Measurements from ENCODE around the gene MYZAP.

The MYZAP gene

GRCh38 chr15:57683481-57683880 lies 91.8 kb downstream of the MYZAP start (continued):
- no peak for TF ChIP-seq PATZ1 (CRISPR knock-in tag; IDR thresholded peaks at IDR 0.05; ENCODE audit: borderline replicate concordance)
- no peak for TF ChIP-seq OSR1 (CRISPR knock-in tag; IDR thresholded peaks at IDR 0.05)
- no peak for TF ChIP-seq PPARA (CRISPR knock-in tag; IDR thresholded peaks at IDR 0.05; ENCODE audit: borderline replicate concordance)

- no peak for ATAC-seq
- TF ChIP-seq PATZ1 (CRISPR knock-in tag; IDR thresholded peaks at IDR 0.05; ENCODE audit: borderline replicate concordance) (no peak), RARB (CRISPR knock-in tag; IDR thresholded peaks at IDR 0.05) (no peak), POU6F1 (CRISPR knock-in tag; IDR thresholded peaks at IDR 0.05; ENCODE audit: borderline replicate concordance, low read depth) (no peak), GLIS3 (CRISPR knock-in tag; IDR thresholded peaks at IDR 0.05) (no peak), ZC3H10 (CRISPR knock-in tag; IDR thresholded peaks at IDR 0.05) (no peak), ZNF565 (CRISPR knock-in tag; conservative IDR thresholded peaks at IDR 0.05; ENCODE audit: low read depth) (no peak), SNAI2 (CRISPR knock-in tag; IDR thresholded peaks at IDR 0.05) (no peak), CSDC2 (CRISPR knock-in tag; IDR thresholded peaks at IDR 0.05) (no peak), ZFP3 (CRISPR knock-in tag; IDR thresholded peaks at IDR 0.05) (no peak), TCF4 (CRISPR knock-in tag; IDR thresholded peaks at IDR 0.05; ENCODE audit: borderline replicate concordance) (no peak), CREB5 (CRISPR knock-in tag; IDR thresholded peaks at IDR 0.05; ENCODE audit: low read depth) (no peak), PPARA (CRISPR knock-in tag; IDR thresholded peaks at IDR 0.05; ENCODE audit: borderline replicate concordance) (no peak), CSRNP3 (CRISPR knock-in tag; IDR thresholded peaks at IDR 0.05) (no peak), ZNF8 (CRISPR knock-in tag; IDR thresholded peaks at IDR 0.05) (no peak), OSR1 (CRISPR knock-in tag; IDR thresholded peaks at IDR 0.05) (no peak), ZNF70 (CRISPR knock-in tag; IDR thresholded peaks at IDR 0.05) (no peak), TOX (CRISPR knock-in tag; IDR thresholded peaks at IDR 0.05; ENCODE audit: borderline replicate concordance) (no peak), ISL1 (CRISPR knock-in tag; IDR thresholded peaks at IDR 0.05) (no peak), ARNTL (CRISPR knock-in tag; IDR thresholded peaks at IDR 0.05; ENCODE audit: borderline replicate concordance, low read depth) (no peak), BACH2 (CRISPR knock-in tag; IDR thresholded peaks at IDR 0.05; ENCODE audit: borderline replicate concordance) (no peak)
Measured at GRCh38 chr15:57684491-57685151, 92.9 kb downstream of the MYZAP start.

- TF ChIP-seq ZC3H10 (CRISPR knock-in tag; IDR thresholded peaks at IDR 0.05) (no peak), SNAI2 (CRISPR knock-in tag; IDR thresholded peaks at IDR 0.05) (no peak), ISL1 (CRISPR knock-in tag; IDR thresholded peaks at IDR 0.05) (no peak), TSHZ2 (CRISPR knock-in tag; IDR thresholded peaks at IDR 0.05) (no peak), CREB5 (CRISPR knock-in tag; IDR thresholded peaks at IDR 0.05; ENCODE audit: low read depth) (no peak), TOX (CRISPR knock-in tag; IDR thresholded peaks at IDR 0.05; ENCODE audit: borderline replicate concordance) (no peak), CSDC2 (CRISPR knock-in tag; IDR thresholded peaks at IDR 0.05) (no peak), ZNF8 (CRISPR knock-in tag; IDR thresholded peaks at IDR 0.05) (no peak), BACH2 (CRISPR knock-in tag; IDR thresholded peaks at IDR 0.05; ENCODE audit: borderline replicate concordance) (no peak), ARNTL (CRISPR knock-in tag; IDR thresholded peaks at IDR 0.05; ENCODE audit: borderline replicate concordance, low read depth) (no peak), GLIS3 (CRISPR knock-in tag; IDR thresholded peaks at IDR 0.05) (no peak), ZFP30 (CRISPR knock-in tag; IDR thresholded peaks at IDR 0.05) (no peak), RARB (CRISPR knock-in tag; IDR thresholded peaks at IDR 0.05) (no peak), ZNF565 (CRISPR knock-in tag; conservative IDR thresholded peaks at IDR 0.05; ENCODE audit: low read depth) (no peak)
- no peak for ATAC-seq
Measured at GRCh38 chr15:57685306-57686095, 93.8 kb downstream of the MYZAP start.

Data from SK-N-SH treated with all-trans-retinoic acid at 6 μM for 48 hours (cell line).